ENCODE measurements around the gene SP6. TPM values are rescaled to one million over a fixed set of nuclear protein-coding genes. Genes with fewer than 3 reads are reported as not detected.

Gene SP6
- total RNA-seq, 2 donors from 2014 or later = 0.20 to 0.21 TPM

GRCh38 chr17:47856830-47857229, 5.9 kb upstream of the SP6 start:
- no peaks in the 10 kb centered on the region for H3K9me3 ChIP-seq (ENCODE audit: control insufficient read depth, low read length, poor library complexity, severe bottlenecking)
- Mint-ChIP-seq H3K36me3 (ENCODE audit: low read depth) (peaks cover 3% of the 10 kb centered on the region), H3K4me1 (peaks cover 17% of the 10 kb centered on the region), H3K27me3 (peaks cover 76% of the 10 kb centered on the region), H3K4me3 (no peak overlapping the region), H3K27ac (no peak overlapping the region)
- ATAC-seq (no peak), DNase-seq (no peak)

DNA sequence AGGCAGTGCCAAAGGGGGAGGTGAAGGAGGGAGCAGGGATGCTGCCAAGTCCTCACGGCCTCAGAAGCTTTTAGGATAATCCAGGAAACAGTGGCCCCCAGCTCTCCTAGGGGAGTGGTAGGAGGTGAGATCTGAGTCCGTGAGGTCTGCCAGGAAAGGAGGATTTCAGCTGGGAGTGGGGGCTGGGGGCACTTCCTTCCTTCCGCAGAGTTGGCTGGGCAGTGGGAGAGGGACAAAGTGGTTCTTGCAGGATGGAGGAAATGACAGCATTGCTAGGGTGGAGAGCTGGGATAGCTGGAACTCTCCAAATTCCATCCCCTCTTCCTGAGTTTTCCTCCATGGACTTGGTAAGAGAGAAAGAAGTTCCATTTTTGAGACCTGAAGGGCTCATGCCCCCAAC, 4.8 kb upstream of the SP6 start:
- Mint-ChIP-seq H3K27me3 (peaks cover 79% of the 10 kb centered on the region), H3K4me3 (no peak overlapping the region), H3K4me1 (peaks cover 19% of the 10 kb centered on the region), H3K36me3 (ENCODE audit: low read depth) (peaks cover 3% of the 10 kb centered on the region), H3K27ac (no peak overlapping the region)
- H3K9me3 ChIP-seq (ENCODE audit: control insufficient read depth, low read length, poor library complexity, severe bottlenecking) = no peaks in the 10 kb centered on the region
- DNase-seq (no peak), ATAC-seq (no peak)

DNA sequence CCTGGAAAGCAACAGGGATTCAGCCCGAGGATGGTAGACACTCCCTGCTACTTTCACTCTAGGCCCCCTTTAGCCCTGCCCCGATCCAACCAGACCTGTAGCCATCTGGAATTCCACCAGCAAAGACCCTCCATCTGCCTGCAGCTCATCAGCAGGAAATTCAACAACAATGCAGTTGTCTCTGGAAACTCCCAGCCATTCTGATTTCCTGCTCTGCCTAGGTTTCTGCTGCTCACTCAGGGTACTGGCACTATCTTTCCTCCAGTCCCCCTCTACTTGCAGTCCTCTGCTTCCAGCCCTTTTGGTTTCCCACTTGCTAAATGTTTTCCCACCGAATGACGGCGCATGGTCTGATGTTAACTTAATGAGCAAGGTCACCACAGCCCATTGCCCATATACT, 2.7 kb upstream of the SP6 start:
- Mint-ChIP-seq H3K27ac (no peak overlapping the region), H3K36me3 (ENCODE audit: low read depth) (peaks cover 3% of the 10 kb centered on the region), H3K27me3 (peaks cover 84% of the 10 kb centered on the region), H3K4me3 (no peak overlapping the region), H3K4me1 (peaks cover 28% of the 10 kb centered on the region)
- no peaks in the 10 kb centered on the region for H3K9me3 ChIP-seq (ENCODE audit: control insufficient read depth, low read length, poor library complexity, severe bottlenecking)
- ATAC-seq (no peak), DNase-seq (no peak)

GRCh38 chr17:47852113-47852949, 1.4 kb upstream of the SP6 start:
- Mint-ChIP-seq H3K36me3 (ENCODE audit: low read depth) (peaks cover 3% of the 10 kb centered on the region), H3K4me3 (peak overlapping the region; percentile 84), H3K27me3 (peaks cover 79% of the 10 kb centered on the region), H3K27ac (no peak overlapping the region), H3K4me1 (peaks cover 28% of the 10 kb centered on the region)
- ATAC-seq (no peak), DNase-seq (no peak)
- no peaks in the 10 kb centered on the region for H3K9me3 ChIP-seq (ENCODE audit: control insufficient read depth, low read length, poor library complexity, severe bottlenecking)

GRCh38 chr17:47851764-47852112, 775 bp upstream of the SP6 start:
- Mint-ChIP-seq H3K27me3 (peaks cover 81% of the 10 kb centered on the region), H3K4me1 (peaks cover 32% of the 10 kb centered on the region), H3K4me3 (peak overlapping the region; percentile 84), H3K27ac (no peak overlapping the region), H3K36me3 (ENCODE audit: low read depth) (peaks cover 3% of the 10 kb centered on the region)
- DNase-seq (no peak), ATAC-seq (no peak)
- H3K9me3 ChIP-seq (ENCODE audit: control insufficient read depth, low read length, poor library complexity, severe bottlenecking) = no peaks in the 10 kb centered on the region

DNA sequence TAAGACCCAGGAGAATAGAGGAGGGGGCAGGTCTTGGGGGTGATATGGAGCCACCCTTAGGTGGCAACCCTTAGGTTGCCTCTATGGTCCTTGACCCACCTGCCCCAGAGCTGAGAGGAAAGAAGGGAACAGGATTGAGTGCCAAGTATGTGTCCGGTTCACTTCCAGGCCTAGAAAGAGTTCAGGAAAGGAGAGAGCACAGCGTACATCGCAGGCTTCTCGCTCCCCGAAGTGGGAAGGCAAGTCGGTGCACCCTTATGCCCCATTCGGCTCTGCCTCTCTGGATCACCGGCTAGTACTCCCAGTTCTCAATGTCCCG, 631 bp downstream of the SP6 start:
- Mint-ChIP-seq H3K4me3 (peak overlapping the region; percentile 76), H3K27me3 (peaks cover 81% of the 10 kb centered on the region), H3K4me1 (peaks cover 32% of the 10 kb centered on the region), H3K27ac (no peak overlapping the region), H3K36me3 (ENCODE audit: low read depth) (peaks cover 1% of the 10 kb centered on the region)
- ATAC-seq (no peak), DNase-seq (no peak)
- H3K9me3 ChIP-seq (ENCODE audit: control insufficient read depth, low read length, poor library complexity, severe bottlenecking) = no peaks in the 10 kb centered on the region

- no peaks in the 10 kb centered on the region for H3K9me3 ChIP-seq (ENCODE audit: control insufficient read depth, low read length, poor library complexity, severe bottlenecking)
- H3K4me3 Mint-ChIP-seq = no peak overlapping the region
- H3K36me3 Mint-ChIP-seq (ENCODE audit: low read depth) = no peaks in the 10 kb centered on the region
- DNase-seq (no peak), ATAC-seq (no peak)
- no peak overlapping the region for H3K27ac Mint-ChIP-seq
- H3K27me3 Mint-ChIP-seq = peaks cover 73% of the 10 kb centered on the region
- H3K4me1 Mint-ChIP-seq = peaks cover 24% of the 10 kb centered on the region
Observed at GRCh38 chr17:47848198-47848513, 2.8 kb downstream of the SP6 start.

DNA sequence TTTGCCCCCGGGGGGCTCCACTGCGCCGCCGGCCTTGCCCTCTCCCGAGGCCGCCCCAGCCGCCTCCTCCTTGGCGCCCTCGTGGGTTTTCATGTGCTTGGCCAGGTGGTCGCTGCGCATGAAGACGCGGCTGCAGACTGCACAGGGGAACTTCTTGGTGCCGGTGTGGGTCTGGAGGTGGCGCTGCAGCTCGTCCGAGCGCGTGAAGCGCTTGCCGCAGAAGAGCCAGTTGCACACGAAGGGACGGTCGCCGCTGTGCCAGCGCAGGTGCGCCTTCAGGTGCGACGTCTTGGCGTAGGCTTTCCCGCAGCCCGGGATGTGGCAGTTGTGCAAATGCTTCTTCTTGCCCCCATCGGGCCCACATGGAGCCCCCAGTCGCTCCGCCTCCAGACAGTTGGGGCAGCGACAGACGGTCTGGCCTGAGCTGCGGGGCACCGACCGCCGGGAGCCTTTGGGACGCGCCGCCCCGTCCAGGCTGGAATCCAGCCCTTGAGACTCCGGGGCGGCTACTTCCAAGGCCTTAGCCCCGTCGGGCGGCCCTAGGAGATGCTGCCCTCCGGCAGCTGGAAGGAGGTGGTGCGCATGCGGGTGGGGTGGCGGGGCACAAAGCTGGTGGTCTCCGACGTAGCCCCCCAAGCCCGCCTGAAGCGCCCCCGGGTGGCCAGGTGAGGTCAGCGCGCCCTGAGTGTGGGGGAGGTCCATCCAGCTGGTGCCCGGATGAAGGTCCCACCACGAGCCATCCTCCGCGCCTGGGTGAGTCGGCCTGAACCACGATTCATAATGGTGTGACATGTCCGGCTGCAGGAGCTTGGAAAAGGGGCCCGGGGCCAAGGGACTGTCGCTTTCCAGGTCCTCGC, 3.4 kb downstream of the SP6 start:
- no peaks in the 10 kb centered on the region for H3K9me3 ChIP-seq (ENCODE audit: control insufficient read depth, low read length, poor library complexity, severe bottlenecking)
- Mint-ChIP-seq H3K27ac (no peak overlapping the region), H3K36me3 (ENCODE audit: low read depth) (no peaks in the 10 kb centered on the region), H3K4me3 (no peak overlapping the region), H3K27me3 (peaks cover 67% of the 10 kb centered on the region), H3K4me1 (peaks cover 28% of the 10 kb centered on the region)
- peak; percentile 42 for ATAC-seq
- no peak for DNase-seq

DNA sequence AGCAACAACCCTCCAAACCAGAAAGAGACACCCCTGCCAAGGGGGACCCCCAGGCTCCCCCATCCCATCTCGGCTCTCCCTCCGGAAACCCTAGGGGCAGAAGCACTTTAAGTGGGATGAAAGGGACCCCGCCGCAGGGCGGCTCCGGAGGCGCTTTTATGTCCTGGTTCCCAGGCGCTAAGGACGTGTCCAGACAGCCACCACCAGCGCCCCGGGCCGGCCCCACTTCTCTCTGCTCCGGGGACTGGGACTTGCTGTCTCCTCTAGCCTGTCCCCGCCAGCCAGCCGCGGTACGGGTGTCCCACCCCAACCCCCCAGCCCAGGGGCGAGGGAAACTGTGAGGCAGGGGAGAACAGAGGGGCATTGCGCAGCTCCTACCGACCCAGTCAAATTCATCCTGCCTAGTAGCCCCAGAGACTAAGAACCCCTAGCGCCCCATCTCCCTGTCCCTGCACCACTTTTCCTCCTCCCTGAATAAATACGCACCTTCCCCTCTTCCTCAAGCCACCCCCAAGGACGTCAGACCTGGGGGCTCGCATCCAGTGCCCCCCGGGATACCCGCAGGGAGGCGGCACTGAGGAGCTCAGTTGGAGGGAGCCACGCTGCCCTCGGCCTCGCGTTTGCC, 4.1 kb downstream of the SP6 start:
- ATAC-seq (no peak), DNase-seq (no peak)
- H3K4me1 Mint-ChIP-seq = peaks cover 20% of the 10 kb centered on the region
- H3K27ac Mint-ChIP-seq = no peak overlapping the region
- peak overlapping the region; percentile 59 for H3K4me3 Mint-ChIP-seq
- peaks cover 59% of the 10 kb centered on the region for H3K27me3 Mint-ChIP-seq
- no peaks in the 10 kb centered on the region for H3K36me3 Mint-ChIP-seq (ENCODE audit: low read depth)
- H3K9me3 ChIP-seq (ENCODE audit: control insufficient read depth, low read length, poor library complexity, severe bottlenecking) = no peaks in the 10 kb centered on the region

- H3K27me3 Mint-ChIP-seq = peaks cover 56% of the 10 kb centered on the region
- peaks cover 23% of the 10 kb centered on the region for H3K4me1 Mint-ChIP-seq
Observed at GRCh38 chr17:47845716-47846075, 5.3 kb downstream of the SP6 start.

GRCh38 chr17:47844814-47845715, 5.9 kb downstream of the SP6 start:
- H3K27me3 Mint-ChIP-seq = peaks cover 49% of the 10 kb centered on the region
- no peaks in the 10 kb centered on the region for H3K36me3 Mint-ChIP-seq (ENCODE audit: low read depth)
- DNase-seq (no peak), ATAC-seq (no peak)
- no peak overlapping the region for H3K4me3 Mint-ChIP-seq
- H3K4me1 Mint-ChIP-seq = peaks cover 23% of the 10 kb centered on the region
- H3K9me3 ChIP-seq (ENCODE audit: control insufficient read depth, low read length, poor library complexity, severe bottlenecking) = no peaks in the 10 kb centered on the region
- no peak overlapping the region for H3K27ac Mint-ChIP-seq

More at GRCh38 chr17:47845716-47846075, 5.3 kb downstream of the SP6 start:
- Mint-ChIP-seq H3K4me3 (peak overlapping the region; percentile 21), H3K27ac (no peak overlapping the region), H3K36me3 (ENCODE audit: low read depth) (no peaks in the 10 kb centered on the region)
- DNase-seq (no peak), ATAC-seq (no peak)
- H3K9me3 ChIP-seq (ENCODE audit: control insufficient read depth, low read length, poor library complexity, severe bottlenecking) = no peaks in the 10 kb centered on the region

DNA sequence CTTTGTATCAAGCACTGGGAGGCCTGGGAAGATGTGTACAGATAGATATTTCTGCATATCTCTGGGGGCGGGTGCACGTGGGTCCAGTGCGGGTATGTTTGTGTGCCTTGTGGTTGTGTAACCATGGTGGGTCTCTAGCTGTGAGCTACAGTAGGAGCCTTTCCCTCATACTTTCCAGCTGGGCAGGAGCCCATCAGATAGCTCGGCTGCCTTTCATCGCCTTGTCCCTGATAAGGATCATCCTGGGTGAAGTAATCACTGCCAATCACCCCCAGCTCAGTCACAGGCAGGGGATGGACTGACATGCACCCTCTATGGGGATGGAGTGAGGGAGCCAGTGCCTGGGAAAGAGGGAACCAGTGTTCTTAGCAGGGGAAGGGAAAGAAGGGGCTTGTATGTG, 6.7 kb downstream of the SP6 start:
- H3K9me3 ChIP-seq (ENCODE audit: control insufficient read depth, low read length, poor library complexity, severe bottlenecking) = no peaks in the 10 kb centered on the region
- no peak for DNase-seq
- peaks cover 22% of the 10 kb centered on the region for H3K4me1 Mint-ChIP-seq
- no peaks in the 10 kb centered on the region for H3K36me3 Mint-ChIP-seq (ENCODE audit: low read depth)
- H3K27me3 Mint-ChIP-seq = peaks cover 41% of the 10 kb centered on the region
- no peak overlapping the region for H3K4me3 Mint-ChIP-seq
- no peak for ATAC-seq
- no peak overlapping the region for H3K27ac Mint-ChIP-seq

DNA sequence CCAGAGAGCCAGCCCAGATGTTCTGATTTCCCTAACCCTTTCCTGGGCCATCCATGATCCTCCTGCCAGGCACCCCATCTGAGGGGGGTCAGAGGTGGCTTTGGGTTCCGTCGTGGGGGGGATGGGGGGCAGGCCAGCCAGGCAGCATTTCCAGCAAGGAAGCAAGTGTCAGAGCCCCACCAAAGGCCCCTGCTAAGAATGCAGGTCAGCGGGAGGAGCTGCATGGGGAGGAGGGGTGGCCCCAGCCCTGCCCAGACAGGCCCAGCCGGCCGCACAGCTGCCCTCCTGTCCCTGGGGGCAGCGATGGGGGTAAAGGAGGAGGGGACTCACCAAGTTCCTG, 7.6 kb downstream of the SP6 start:
- H3K27me3 Mint-ChIP-seq = peaks cover 34% of the 10 kb centered on the region
- no peak overlapping the region for H3K4me3 Mint-ChIP-seq
- no peak for ATAC-seq
- no peaks in the 10 kb centered on the region for H3K9me3 ChIP-seq (ENCODE audit: control insufficient read depth, low read length, poor library complexity, severe bottlenecking)
- peaks cover 20% of the 10 kb centered on the region for H3K4me1 Mint-ChIP-seq
- DNase-seq = no peak
- H3K27ac Mint-ChIP-seq = no peak overlapping the region
- no peaks in the 10 kb centered on the region for H3K36me3 Mint-ChIP-seq (ENCODE audit: low read depth)

All from T-helper 17 cell (primary cell).